OCI-LY1 (cell line): Measurements from ENCODE around the gene LOXL4.

Source experiments
- EZH2 ChIP-seq: fragments of 200-600 bp; sonication (generic), shearing (Covaris generic); IDR thresholded peaks from 2 replicates; pipeline ENCODE4 v1.8.0; 2017; ENCODE audit warnings: borderline replicate concordance, mixed run types, mild to moderate bottlenecking, antibody characterized with exemption, low read length, moderate library complexity, mixed read lengths
- TF ChIP-seq, protein P1 (sequence below): fragments of 200-600 bp; sonication (generic), shearing (Covaris generic); IDR thresholded peaks from 2 replicates; pipeline ENCODE4 v1.5.1; 2017; ENCODE audit warnings: mild to moderate bottlenecking, antibody characterized with exemption, low read length, moderate library complexity, mixed read lengths

DNA sequence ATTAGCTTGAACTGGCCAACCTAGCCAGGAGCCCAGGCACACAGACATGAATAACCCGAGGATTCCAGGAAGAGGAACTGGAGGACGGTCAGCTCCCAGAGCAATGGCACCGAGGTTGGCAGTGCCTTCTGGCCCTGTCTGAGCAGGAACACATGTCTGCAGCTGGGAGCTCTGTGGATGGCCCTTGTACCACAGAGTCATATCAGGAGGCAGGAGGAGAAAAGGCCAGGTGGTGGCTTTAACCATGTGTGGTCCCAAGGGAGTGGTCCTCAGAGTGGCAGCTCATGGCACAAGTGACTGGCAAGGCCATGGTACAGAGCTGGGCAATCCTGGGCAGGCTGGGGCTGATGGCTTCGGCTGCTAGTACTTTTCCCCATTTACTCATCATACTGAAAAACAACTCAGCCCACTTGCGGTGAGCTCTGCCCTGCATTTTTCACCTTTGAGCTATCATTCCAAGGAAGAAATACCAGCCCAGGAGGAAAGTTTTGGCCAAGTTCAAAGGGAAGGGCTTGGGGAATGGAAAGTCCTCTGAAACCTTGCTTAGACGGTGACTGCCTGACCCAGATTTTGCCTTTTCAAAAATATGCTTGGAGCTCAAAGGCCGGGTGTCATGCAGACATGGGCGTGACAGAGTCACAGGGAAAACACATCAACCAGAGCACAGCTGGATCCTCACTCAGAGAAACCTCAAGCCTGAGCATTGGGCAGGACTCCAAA is 25.7 kb upstream of the LOXL4 start:
- TF ChIP-seq, protein P1, sequence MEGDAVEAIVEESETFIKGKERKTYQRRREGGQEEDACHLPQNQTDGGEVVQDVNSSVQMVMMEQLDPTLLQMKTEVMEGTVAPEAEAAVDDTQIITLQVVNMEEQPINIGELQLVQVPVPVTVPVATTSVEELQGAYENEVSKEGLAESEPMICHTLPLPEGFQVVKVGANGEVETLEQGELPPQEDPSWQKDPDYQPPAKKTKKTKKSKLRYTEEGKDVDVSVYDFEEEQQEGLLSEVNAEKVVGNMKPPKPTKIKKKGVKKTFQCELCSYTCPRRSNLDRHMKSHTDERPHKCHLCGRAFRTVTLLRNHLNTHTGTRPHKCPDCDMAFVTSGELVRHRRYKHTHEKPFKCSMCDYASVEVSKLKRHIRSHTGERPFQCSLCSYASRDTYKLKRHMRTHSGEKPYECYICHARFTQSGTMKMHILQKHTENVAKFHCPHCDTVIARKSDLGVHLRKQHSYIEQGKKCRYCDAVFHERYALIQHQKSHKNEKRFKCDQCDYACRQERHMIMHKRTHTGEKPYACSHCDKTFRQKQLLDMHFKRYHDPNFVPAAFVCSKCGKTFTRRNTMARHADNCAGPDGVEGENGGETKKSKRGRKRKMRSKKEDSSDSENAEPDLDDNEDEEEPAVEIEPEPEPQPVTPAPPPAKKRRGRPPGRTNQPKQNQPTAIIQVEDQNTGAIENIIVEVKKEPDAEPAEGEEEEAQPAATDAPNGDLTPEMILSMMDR = no peak
- TF ChIP-seq EZH2 = no peak
